Amygdala (tissue), 56 donors: Measurements from ENCODE around the gene CHST13.

ENCODE experiments used
- DNase-seq, 56 donors: peaks; one replicate each; lab custom pipeline; 2025; lab: John Stamatoyannopoulos, UW

The CHST13 gene

DNA sequence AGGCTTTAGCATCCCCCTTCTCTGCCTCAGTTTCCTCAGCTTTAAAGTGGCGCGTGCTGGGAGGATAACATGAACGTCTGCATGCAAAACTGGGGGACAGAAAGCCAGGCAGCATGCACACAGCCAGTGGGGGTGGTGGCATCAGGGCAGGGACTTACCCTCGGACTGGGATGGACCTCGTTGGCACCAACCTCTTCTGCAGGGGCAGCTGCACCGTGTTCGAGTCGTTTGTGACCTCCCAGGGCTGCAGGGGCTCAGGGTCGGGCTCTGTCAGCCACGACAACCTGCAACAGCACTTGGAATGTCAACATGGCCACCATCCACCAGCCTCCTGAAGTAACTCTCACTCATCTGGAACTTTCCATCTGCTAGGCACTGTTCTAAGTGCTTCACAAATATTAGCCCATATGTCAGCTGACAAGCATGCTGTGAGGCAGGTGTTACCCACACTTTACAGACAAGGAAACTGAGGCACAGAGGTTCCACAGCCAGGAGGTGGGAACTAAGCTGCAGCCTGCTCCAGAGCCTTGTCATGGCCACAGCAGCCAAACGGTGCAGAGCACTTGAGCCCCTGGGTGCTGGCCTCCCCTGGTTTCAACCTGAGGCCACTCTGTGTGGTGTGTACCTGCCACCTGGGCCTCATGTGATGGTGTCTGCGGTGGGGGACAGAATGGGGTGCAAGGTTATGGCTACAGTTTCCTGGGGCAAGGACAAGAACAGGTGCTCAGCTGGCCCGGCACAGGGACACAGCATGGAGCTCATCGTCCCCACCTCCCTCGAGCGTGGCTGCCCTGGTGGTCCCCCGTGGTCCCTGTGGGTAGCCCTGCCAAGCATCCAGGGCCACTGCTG is 28.1 kb downstream of the CHST13 start:
- DNase-seq, result no peak

GRCh38 chr3:126552688-126553283 is 28.8 kb downstream of the CHST13 start:
- no peak for DNase-seq

GRCh38 chr3:126553284-126554084 is 29.5 kb downstream of the CHST13 start:
- no peak for DNase-seq

DNA sequence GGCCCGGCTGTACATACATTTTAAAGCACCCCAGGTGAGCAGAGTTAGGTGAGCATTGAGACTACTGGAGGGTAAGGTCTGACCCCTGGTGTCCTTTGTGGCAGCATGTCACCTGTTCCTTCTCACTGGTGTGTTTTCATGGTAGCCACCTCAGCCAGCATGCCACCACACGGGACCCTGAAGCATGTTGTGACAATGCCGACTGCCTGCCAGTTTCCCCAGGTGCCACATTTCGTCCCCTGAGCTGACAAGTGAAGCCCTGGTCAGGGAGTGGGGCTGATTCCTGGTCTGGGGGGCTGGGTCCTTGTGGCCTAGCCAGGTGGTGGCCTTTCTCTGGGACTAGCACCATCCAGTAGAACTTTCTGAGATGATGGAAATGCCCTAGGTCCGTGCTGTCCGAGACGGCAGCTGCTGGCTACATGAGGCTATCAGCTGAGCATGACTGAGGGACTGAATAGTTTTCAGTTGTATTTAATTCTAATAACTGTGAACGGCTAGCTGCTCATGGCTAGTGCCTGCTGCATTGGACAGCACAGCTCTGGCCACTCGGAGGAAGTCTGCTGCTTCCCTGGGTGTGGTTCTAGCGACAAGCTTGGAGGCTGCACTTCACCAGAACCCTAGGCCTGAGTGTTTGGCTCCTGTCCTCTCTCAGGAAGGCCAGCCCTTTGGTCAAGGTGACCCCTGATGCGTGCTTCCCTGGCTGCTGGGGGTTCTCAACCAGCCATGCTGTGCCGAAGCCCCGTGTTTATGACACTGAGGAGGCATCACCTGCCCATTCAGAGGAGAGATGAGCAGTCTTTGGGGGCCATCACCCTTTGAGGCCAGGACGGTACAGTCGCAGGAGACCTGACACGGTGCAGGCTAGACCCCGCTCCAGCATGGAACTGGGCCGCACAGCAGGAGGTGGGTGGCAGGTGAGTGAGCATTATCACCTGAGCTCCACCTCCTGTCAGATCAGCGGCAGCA is 30.9 kb downstream of the CHST13 start:
- DNase-seq, result no peak

- DNase-seq, result no peak
These were observed 32.1 kb downstream of the CHST13 start for GRCh38 chr3:126555795-126556636.

- no peak for DNase-seq
These were observed 32.9 kb downstream of the CHST13 start for GRCh38 chr3:126556637-126557414.

DNA sequence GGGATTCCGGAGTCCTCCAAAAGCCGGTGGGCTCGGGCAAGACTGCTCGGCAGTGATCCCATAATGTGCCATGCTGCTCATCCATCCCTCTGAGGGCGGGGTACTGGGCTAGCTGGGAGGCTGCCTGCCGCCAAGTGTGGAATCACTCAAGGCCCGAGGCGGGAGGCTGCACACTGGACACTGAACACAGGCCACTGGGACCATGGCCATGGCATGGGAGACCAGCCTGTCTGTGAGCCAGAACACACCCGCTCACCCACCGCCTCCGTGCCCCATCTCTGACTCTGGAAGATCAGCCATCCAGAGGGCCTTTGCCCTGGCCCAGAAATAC is 33.4 kb downstream of the CHST13 start:
- DNase-seq, result no peak

DNA sequence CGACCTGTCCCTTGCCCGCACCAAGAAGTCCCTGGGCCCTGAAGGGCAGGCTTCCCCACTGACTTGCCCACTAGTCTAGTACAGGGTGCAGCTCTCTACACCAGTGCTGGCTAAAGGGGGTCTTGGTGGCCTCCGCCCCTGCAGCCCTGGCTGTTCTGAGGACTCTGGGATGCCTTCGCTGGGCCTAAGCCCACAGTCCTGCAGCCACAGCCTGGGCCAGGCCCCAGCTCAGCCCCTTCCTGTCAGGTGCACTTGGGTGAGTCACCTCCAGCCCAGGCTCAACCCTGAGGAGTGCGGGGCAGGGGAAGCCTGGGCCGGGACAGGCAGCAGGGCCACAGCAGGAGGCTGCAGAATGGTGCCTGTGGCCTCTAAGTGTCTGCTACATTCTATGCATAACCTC is 33.8 kb downstream of the CHST13 start:
- DNase-seq, result no peak

DNA sequence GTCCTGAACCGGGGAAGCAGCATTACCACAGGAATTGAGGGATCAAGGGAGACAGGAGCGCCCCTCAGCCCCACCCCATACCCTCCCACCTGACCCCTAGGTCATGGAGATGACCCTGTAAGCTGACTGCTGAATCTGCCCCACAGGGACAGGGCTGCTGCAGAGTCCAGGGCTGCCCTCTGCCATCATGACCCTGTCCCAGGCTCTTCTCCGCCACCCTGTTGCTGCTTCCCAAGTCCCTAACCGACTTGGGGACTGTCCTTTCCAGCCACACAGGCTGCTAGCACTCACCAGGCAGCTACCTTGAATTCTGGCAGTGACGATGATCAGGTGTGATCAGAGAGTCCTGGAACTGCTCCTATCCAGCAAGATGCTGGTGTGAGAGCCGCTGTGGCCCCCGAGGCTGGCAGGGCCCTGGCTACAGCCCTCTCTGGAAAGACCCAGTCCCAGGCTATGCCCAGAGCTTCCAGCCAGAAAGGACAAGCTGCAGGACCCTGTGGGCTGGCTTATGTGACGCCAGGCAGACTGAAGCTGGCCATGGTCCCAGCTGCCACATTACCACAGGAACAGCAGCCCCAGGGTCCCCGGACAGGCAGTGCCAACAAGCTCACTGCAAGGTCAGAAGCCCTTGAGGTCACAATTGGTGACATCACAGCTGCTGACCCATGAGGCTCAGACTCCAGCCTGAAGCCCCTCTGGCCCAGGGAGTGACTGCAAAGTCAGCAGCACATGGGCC is 34.5 kb downstream of the CHST13 start, which contains the start of gene C3orf22:
C3orf22 (minus strand) TSS at position 597 of the 736 bp plus-strand sequence. CDS start 5,542 bp downstream, outside the sequence.
- peak in 1 of 56 donors; percentile 20 for DNase-seq

DNA sequence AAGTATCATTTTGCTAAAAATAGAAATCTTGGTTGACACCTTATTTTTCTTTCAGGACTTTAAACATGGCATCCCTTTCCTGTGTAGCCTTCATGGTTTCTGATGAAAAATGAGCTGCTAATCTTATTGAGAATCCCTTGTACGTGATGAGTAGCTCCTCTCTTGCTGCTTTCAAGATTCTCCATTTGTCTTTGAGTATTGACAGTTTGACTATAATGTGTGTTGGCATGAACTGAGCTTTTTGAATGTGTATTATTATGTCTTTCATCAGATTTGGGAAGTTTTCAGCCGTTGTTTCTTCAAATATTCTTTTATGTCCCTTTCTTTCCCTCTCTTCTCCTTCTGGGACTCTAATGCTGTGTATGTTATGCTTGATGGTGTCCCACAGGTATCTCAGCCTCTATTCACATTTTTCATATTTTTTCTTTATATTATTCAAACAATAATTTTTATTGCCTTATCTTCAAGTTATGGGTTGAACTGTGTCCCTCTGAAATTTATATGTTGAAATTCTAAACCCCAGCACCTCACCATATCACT is 38.9 kb downstream of the CHST13 start:
- DNase-seq, result no peak

DNA sequence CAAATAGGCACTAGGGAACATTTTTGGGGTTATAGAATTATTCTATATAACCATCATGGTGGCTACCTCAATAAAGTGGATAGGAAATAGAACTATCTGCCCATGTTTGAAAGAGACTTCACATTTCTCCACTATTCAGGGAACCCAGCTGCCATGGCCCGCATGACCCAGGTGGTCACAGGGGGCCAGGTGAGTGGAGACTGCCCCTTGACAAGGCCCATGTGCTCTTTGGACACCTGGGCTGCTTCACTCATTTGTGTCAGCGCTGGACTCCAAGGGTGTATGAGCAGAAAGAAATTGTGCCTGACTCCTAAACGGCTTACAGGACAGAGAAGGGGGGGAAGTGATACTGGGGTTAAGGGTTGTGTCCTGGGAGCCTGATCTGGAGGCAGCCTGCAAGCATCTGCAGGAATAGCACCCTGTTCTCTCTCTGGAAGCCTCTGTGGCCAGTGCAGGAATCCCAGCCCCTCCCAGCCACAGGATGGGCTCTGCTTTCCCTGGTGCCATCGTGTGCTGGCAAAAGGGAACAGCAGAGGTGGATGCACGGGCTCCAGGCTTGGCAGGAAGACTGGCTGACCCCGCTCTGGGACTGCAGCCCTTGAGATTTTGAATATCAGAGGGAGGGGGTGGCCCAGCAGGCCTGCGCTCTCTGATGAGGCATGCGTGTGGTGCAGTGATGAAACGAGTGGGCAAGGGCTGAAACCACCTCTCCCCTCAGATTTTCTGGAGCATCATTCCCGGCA is 43.9 kb downstream of the CHST13 start:
- peak in 3 of 56 donors; percentile 14 to 24 (median 21) for DNase-seq

- no peak for DNase-seq
These were observed 44.9 kb downstream of the CHST13 start for GRCh38 chr3:126568776-126569342.

DNA sequence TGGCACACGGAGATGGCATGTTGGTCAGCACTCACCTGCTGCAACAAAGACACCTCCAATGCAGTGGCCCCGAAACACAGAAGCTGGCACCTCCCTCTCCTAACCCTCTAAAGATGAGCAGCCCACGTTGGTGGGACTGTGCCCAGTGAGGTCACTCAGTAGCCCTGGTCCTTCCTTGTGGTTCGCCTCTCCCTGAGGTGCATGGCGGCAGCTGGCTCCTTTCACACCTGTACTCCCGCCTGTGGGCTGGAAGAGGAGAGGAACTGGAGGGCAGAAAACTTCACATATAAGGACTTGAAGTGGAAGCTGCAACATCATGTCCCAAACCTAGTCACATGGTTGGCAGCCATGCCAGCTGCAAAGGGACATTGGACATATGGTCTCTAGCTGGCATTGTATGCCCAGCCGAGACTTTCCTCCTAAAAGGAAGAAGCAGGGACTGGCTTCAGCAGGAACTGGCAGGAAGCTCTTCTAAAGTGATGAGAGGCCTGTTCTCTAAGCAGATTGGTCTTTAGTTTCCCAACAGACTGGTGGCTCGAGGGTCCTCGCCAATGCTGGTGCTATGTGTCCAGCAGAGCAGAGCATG is 45.5 kb downstream of the CHST13 start:
- DNase-seq, result no peak

DNA sequence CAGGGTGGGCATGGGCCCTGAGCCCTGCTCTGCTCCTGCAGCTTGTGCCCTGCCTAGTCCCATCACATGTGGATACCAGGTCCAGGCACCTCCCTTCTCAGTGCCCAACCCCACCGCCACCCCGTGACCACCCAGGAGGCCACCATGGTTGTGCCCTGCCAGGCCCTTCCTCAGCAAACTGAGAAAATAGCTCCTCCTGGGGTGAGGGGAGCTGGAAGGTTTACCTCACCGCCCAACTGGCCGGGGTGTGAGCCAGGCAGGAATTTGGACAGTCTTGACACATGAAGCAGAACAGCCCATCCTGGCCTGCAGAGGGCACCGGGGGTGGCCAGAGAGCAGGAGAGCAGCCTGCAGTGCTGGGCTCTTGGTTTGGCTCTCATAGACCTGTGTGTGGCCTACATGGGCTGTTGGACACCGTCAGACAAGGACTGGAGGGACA is 46.2 kb downstream of the CHST13 start:
- DNase-seq, result no peak

DNA sequence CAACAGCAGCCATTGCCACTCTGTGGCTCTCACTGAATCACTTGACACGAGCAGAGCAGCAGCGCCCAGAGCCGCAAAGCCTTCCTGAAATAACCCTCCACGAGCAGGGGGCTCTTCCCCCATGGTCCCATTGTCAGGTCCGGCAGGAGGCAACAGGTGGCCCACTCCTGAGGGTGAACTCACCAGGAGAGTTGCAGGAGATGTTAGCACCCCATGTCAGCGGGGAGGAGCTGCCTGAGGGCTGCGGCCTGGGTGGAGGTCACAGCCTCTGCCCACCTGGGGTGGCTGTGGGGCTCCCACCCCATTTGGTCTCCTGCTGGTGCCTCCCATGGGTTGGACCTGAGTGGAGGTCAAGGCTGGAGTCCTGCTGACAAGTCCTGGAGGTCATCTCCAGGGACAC is 47.1 kb downstream of the CHST13 start:
- no peak for DNase-seq
